Psoas muscle (tissue), 8 donors: ENCODE results near the gene DAO. TPM values are rescaled to one million over a fixed set of nuclear protein-coding genes. Genes with fewer than 3 reads are reported as not detected.
A peak's percentile ranks its signal among the peaks of the same experiment; 100 is the strongest.

Experiments used
- ATAC-seq, 4 donors: fragments of 200-7000 bp; cut with Tn5 transposase; one replicate each; pipeline ENCODE4 v1.9.1; 2020; ENCODE audit warnings: moderate library complexity in 3 of 4, mild to moderate bottlenecking in 2 of 4
- DNase-seq, 2 donors: peaks; one replicate each; pipeline ENCODE4 v3.0.0-alpha.2; 2020
- H3K27ac ChIP-seq: fragments of 200-600 bp; one replicate; pipeline ENCODE4 v1.8.0; 2022
- H3K27me3 ChIP-seq, 3 donors: fragments of 200-600 bp in 1 of 3; one replicate each; pipeline versions ENCODE4 v1.6.1 to v1.8.0; 2013 to 2022; ENCODE audit warnings: low read length in 2 of 3, mild to moderate bottlenecking in 2 of 3, moderate library complexity in 1 of 3; ENCODE audit not compliant: insufficient read depth in 3 of 3
- H3K36me3 ChIP-seq, 2 donors: fragments of 200-600 bp in 1 of 2; one replicate each; pipeline versions ENCODE4 v1.6.1 to v1.8.0; 2013 to 2022; ENCODE audit warnings: low read depth in 1 of 2, mild to moderate bottlenecking in 1 of 2, moderate library complexity in 1 of 2; ENCODE audit not compliant: insufficient read depth in 1 of 2
- H3K4me1 ChIP-seq: fragments of 200-600 bp; one replicate; pipeline ENCODE4 v1.8.0; 2022
- H3K4me3 ChIP-seq: fragments of 200-600 bp; one replicate; pipeline ENCODE4 v1.8.0; 2022; ENCODE audit warnings: mild to moderate bottlenecking
- H3K9me3 ChIP-seq: fragments of 200-600 bp; one replicate; pipeline ENCODE4 v1.8.0; 2022
- whole genome bisulfite sequencing, 3 donors: extraction: QIAGEN DNeasy Blood & Tissue Kit; methylation state at CpG; one replicate each; pipeline versions ENCODE4 v1.1.6 to v1.1.7; 2013; 5-methylcytosine and 5-hydroxymethylcytosine counted together
- intact Hi-C, 2 donors: fragments of 100-400 bp; cut with DNase I; formaldehyde crosslinking; loops; one replicate each; pipeline versions ENCODE4 v1.11.0 to v1.14.2; 2022
- polyA plus RNA-seq, 3 donors: library from polyadenylated mRNA; stranded (reverse); fragments of 200-250 nt; gene quantifications; one replicate each; pipeline ENCODE4 v1.2.3, GENCODE V29; 2013
- total RNA-seq, 4 donors: library from RNA; stranded (reverse); fragmentation: NEBNext Ultra II Directional in 2 of 4; extraction: Animal tissue kit (Norgen Biotek cat#: 25700) in 2 of 4; gene quantifications; one replicate each; pipeline versions ENCODE4 v1.2.1 to v1.2.4, GENCODE V29; 2021 to 2023
- TF ChIP-seq, protein P1 (sequence below): fragments of 200-600 bp; IDR thresholded peaks from one replicate; pipeline ENCODE4 v1.8.0; 2022; ENCODE audit warnings: antibody characterized with exemption
- donor health status: healthy with polysubstance abuse.
- donor health status: DM: no; HTN: no; CAD: no; lungs with moderate emphysema.
- donor health status: Bipolar disorder and iron deficiency.
- donor health status: healthy.
- donor health status: DM: yes; HTN: yes; CAD: no.
- donor health status: DM: no; HTN: no; CAD: no.
- donor health status: DM: no; HTN: no; CAD: no.
- donor health status: DM: yes; HTN: yes; CAD: no.

Gene DAO
- total and polyA plus RNA-seq, 7 donors = not detected

- WGBS, 3 donors = 27 to 36% (median 27%) methylated on average over 1 of the region's 1 CpG
- DNase-seq (no peak), ATAC-seq (no peak)
- TF ChIP-seq, protein P1, sequence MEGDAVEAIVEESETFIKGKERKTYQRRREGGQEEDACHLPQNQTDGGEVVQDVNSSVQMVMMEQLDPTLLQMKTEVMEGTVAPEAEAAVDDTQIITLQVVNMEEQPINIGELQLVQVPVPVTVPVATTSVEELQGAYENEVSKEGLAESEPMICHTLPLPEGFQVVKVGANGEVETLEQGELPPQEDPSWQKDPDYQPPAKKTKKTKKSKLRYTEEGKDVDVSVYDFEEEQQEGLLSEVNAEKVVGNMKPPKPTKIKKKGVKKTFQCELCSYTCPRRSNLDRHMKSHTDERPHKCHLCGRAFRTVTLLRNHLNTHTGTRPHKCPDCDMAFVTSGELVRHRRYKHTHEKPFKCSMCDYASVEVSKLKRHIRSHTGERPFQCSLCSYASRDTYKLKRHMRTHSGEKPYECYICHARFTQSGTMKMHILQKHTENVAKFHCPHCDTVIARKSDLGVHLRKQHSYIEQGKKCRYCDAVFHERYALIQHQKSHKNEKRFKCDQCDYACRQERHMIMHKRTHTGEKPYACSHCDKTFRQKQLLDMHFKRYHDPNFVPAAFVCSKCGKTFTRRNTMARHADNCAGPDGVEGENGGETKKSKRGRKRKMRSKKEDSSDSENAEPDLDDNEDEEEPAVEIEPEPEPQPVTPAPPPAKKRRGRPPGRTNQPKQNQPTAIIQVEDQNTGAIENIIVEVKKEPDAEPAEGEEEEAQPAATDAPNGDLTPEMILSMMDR = no peak
- Histone ChIP-seq H3K27me3 (no peaks in the 10 kb centered on the region), H3K27ac (peak overlapping the region; percentile 46), H3K36me3 (no peaks in the 10 kb centered on the region), H3K4me3 (no peak overlapping the region), H3K9me3 (no peaks in the 10 kb centered on the region), H3K4me1 (no peaks in the 10 kb centered on the region)
- intact Hi-C loops = no loop called here
Observed at GRCh38 chr12:108940138-108940537, 60.2 kb downstream of the DAO start.

DNA sequence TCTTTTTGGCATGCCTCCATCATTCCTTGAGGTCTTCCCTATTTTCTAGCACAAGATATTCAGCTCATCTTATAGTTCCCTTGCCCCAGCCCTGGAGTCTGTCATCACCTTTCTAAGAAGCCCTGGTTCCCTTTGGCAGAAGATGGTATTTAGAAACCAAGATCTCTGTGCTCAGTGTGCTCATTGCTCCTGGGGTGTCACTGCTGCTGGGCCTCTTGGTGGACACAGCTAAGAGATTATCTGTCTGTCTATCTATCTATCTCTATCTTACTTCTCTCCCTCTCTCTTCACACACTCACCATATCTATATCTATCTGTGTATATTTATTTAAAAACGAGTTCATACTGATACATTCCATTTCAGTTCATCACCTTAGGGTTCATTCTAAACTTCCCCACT lies 67.2 kb downstream of the DAO start:
- no peak for ATAC-seq

DNA sequence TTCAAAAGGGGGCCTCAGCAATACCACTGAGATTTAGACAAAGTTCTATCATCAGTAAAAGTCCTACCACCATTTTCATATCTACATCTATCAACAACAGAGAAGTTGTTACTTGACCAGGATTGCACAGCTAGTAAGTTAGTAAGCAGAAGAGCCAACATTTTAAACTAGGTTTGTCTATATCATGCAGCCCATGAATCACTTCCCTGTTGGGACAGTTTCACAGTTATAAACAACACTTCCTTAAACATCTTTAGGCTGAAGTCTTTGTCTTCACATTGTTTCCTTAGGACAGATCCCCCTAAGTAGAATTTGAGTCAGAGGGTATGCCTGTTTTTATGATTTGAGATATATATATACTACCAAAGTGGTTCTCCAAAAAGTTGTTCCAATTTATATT lies 68.5 kb downstream of the DAO start:
- Histone ChIP-seq H3K4me3 (no peak overlapping the region), H3K36me3 (no peaks in the 10 kb centered on the region), H3K27ac (no peak overlapping the region), H3K4me1 (peaks cover 7% of the 10 kb centered on the region), H3K27me3 (no peaks in the 10 kb centered on the region), H3K9me3 (no peaks in the 10 kb centered on the region)
- ATAC-seq (no peak), DNase-seq (no peak)
- TF ChIP-seq, protein P1 = no peak
- intact Hi-C loops = loop anchor here (5.0 kb wide), 2 partner anchors 71 to 86 kb away; no protein-coding TSS in a partner anchor

More for the DNA sequence above, 67.2 kb downstream of the DAO start:
- DNase-seq = no peak
- TF ChIP-seq, protein P1 = no peak
- intact Hi-C loops = loop anchor here (5.0 kb wide), 2 partner anchors 70 to 85 kb away; no protein-coding TSS in a partner anchor
- H3K9me3 ChIP-seq = no peaks in the 10 kb centered on the region
- H3K27me3 ChIP-seq = no peaks in the 10 kb centered on the region
- no peak overlapping the region for H3K27ac ChIP-seq
- 50 to 67% (median 53%) methylated on average over 1 of the region's 1 CpG for WGBS, 3 donors
- H3K36me3 ChIP-seq = no peaks in the 10 kb centered on the region
- no peak overlapping the region for H3K4me3 ChIP-seq
- H3K4me1 ChIP-seq = peaks cover 7% of the 10 kb centered on the region

- intact Hi-C loops = loop anchor here (2.0 to 10.0 kb wide), 7 partner anchors 73 to 383 kb away; no protein-coding TSS in a partner anchor
- no peak for ATAC-seq
- Histone ChIP-seq H3K27me3 (no peaks in the 10 kb centered on the region), H3K36me3 (no peaks in the 10 kb centered on the region), H3K4me1 (peaks cover 7% of the 10 kb centered on the region), H3K4me3 (no peak overlapping the region), H3K9me3 (no peaks in the 10 kb centered on the region), H3K27ac (no peak overlapping the region)
- TF ChIP-seq, protein P1 = no peak
- no peak for DNase-seq
- 88 to 94% (median 93%) methylated on average over 1 of the region's 1 CpG for whole genome bisulfite sequencing, 3 donors
Observed at GRCh38 chr12:108949976-108950375, 70.1 kb downstream of the DAO start.

Other genes starting within 250 kb of the DAO start
- gene SELPLG, start 246.2 kb upstream of the DAO start, total RNA-seq = 1 to 10 TPM; 1.5 to 2.3 (median 1.8) TPM
- gene SELPLG, start 246.2 kb upstream of the DAO start, polyA plus RNA-seq = 1 to 10 TPM in 2 of 3 donors, under 1 TPM in 1; 0.62 to 3.8 (median 1.2) TPM
- gene CORO1C, start 148.6 kb upstream of the DAO start, total RNA-seq = 10 to 100 TPM; 32.4 to 67.1 (median 59.2) TPM
- 10 to 100 TPM; 16.9 to 40.5 (median 19.4) TPM for gene CORO1C, start 148.6 kb upstream of the DAO start, polyA plus RNA-seq
- gene SSH1, start 22.5 kb upstream of the DAO start, total RNA-seq = 10 to 100 TPM; 24.9 to 68.6 (median 55.9) TPM
- 10 to 100 TPM; 10.0 to 39.8 (median 10.9) TPM for gene SSH1, start 22.5 kb upstream of the DAO start, polyA plus RNA-seq
- gene SVOP, start 141.0 kb downstream of the DAO start, total RNA-seq = under 1 TPM in 3 of 4 donors, not detected in 1; 0.07 to 0.45 (median 0.12) TPM
- under 1 TPM in 2 of 3 donors, not detected in 1; 0.04 to 0.08 TPM for gene SVOP, start 141.0 kb downstream of the DAO start, polyA plus RNA-seq
- 10 to 100 TPM in 3 of 4 donors, 1 to 10 TPM in 1; 9.5 to 14.6 (median 11.5) TPM for gene USP30, start 172.5 kb downstream of the DAO start, total RNA-seq
- gene USP30, start 172.5 kb downstream of the DAO start, polyA plus RNA-seq = 10 to 100 TPM in 1 of 3 donors, 1 to 10 TPM in 2; 4.7 to 12.0 (median 6.9) TPM
- 10 to 100 TPM in 3 of 4 donors, 1 to 10 TPM in 1; 7.3 to 25.3 (median 17.7) TPM for gene ALKBH2, start 213.4 kb downstream of the DAO start, total RNA-seq
- 10 to 100 TPM; 28.0 to 50.4 (median 28.5) TPM for gene ALKBH2, start 213.4 kb downstream of the DAO start, polyA plus RNA-seq
- gene UNG, start 217.5 kb downstream of the DAO start, total RNA-seq = 10 to 100 TPM; 40.4 to 68.9 (median 42.1) TPM
- gene UNG, start 217.5 kb downstream of the DAO start, polyA plus RNA-seq = 10 to 100 TPM; 34.3 to 93.1 (median 36.7) TPM
- 100 to 1,000 TPM; 113 to 503 (median 331) TPM for gene ACACB, start 236.5 kb downstream of the DAO start, total RNA-seq
- 100 to 1,000 TPM in 2 of 3 donors, 10 to 100 TPM in 1; 27.0 to 275 (median 136) TPM for gene ACACB, start 236.5 kb downstream of the DAO start, polyA plus RNA-seq